Endometrium (tissue), 2 donors: ENCODE results near the gene TEDC1.
A peak's percentile ranks its signal among the peaks of the same experiment; 100 is the strongest.

Experiments
- FAIRE-seq: peaks from 2 replicates; lab custom pipeline; 2012; peaks lifted over from hg19 to GRCh38; lab: Jason Lieb, UNC
- donor health status: control.
- donor health status: control.

Gene TEDC1

DNA sequence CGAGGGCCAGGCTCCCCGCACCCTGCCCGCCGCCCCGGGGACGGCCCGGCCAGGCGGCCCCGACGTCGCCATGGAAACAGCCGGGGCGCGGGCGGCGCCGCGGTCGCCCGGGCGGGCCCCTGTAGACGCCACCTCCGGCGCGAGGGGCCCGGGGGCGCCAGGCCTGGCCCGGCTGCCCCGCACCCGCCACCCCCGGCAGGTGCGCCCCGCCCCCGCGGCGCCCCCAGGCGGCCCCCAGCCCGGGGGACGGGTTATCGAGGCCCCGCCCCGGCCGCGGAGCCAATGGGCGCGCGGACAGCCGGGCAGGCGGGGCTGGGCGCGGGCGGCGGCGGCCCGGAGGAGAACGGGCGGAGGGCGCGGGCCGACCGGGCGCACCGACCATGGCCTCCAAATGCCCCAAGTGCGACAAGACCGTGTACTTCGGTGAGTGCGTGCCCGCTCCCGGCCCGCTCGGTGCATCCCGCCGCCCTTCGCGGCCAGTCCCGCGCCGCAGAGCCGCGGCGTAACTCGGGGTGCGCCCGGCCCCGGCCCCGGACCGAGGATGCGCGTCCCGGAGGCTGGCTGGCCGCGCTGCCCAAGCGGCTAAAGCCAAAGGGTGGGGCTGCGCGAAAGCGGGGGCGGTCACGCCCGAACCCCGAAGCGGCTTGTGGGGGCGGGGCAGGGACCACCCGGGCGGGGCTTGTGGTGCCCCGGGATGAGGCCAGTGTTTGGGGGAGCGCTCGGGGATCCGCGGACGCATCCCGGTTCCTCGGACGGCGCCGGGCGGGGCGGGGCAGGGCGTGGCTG lies 16.4 kb upstream of the TEDC1 start, which contains the start of gene CRIP2:
TSS of gene CRIP2 (plus strand) at position 339 of the 786 bp plus-strand sequence. CDS start at position 381, 42 bp downstream.
- FAIRE-seq: no peak

DNA sequence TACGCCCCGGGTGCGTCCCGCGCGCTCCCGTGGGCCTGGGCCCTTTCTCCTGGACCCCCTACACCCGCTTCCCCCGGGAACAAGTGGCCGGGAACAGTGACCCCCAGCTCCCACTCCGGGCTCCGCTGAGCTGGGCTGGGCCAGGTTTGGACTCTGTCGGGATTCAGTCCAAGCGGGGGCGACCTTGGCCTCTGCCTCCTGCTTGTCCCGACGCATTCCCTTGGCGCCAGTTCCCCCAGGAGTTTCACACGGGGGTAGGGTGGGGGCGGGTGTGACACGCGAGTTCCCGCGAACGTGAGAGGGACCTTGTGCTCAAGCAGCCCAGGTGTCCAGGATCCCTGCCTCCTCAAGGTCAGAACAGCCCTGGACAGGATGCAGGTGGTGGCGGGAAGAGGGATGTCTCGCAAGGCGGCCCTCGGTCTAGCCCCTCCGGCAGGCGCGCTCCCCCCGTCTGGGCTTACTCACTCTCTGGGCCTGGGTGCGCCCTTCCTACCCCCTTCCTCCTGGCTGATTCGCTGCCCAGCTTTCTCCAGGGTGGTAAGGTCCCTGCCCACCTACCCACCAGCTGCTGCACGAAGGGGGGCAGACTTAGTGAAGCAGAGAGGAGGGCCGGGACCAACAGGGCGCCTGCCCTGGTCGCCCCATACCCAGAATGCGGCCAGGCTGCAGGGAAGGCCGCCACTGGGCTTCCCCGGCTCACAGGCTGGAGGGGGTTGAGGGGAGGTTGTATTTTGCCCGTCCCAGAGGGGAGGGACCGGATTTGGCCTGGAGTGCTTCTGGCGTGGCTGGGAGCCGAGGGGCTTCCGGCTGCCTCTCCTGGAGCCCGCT lies 15.6 kb upstream of the TEDC1 start:
- FAIRE-seq: no peak

DNA sequence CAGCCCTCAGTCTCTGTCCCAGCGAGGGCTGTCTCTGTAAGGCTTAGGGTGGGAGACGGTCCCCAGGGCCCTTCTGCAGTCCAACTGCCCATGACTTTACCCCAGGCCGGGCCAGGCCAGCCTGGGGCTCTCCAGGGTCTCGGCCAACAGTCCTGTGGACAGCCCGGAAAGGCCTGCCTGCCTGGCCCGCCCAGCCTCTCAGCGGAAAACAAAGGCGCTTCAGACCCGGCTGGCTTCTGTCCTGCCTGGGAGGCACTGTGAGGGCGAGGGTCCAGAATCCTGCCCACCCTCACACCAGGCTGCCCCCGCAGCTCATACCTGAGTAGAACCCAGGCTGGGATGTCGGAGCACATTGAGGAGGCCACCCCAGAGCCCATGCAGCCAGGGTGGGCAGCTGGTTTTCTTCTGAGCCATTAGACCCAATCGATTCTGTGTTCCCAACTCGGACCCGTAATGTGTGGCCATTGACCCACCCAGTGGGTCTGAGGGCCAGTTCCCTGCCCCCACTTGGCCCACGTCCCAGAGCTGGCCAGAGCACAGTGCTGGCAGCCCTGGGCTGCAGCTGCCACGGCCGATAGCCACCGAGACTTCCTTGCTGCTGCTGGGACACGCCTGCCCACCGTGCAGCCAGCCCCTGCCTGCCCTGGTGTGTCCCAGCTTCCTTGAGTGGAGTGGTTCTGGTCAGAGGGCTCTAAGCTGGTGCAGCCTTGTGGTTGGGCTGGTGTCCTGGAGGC lies 14.8 kb upstream of the TEDC1 start:
- no peak for FAIRE-seq

DNA sequence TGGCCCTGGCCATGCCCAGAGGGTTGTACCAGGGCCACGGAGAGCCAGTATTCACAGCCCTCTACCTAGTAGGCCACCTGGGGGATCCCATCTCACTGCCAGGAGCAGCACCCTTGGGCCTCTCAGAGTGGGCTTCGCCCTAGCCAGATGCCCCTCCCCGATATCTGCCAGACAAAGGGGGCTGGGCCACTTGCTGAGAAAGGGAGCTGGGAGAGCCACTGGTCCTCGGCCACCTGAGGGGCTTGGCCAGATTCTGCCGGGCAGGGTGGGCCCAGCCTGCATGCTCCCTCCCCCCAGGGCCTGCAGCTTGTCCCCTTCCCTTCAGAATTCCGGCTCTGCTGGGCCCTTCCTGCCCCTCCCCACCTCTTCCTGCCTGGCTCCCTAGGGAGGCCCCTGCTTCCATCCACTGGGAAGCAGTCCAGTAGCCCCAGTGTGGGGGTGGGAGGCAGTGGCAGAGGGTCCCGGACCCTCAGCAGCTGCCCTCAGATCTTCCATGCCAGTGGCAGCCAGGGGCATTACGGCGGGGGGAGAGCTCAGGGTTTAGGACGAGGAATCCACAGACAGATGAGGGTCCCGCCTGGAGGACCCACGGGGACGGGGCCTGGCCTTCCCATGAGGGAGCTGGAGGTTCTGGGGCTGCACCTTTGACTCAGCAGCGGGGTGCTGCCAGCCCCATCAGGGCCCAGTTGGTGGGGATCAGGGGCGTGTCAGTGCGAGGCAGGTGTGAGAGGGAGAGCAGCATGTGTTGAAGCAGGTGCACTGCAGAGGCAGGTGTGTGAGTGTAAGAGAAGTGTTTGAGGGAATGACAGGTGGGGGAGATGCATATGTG lies 14.0 kb upstream of the TEDC1 start:
- no peak for FAIRE-seq

DNA sequence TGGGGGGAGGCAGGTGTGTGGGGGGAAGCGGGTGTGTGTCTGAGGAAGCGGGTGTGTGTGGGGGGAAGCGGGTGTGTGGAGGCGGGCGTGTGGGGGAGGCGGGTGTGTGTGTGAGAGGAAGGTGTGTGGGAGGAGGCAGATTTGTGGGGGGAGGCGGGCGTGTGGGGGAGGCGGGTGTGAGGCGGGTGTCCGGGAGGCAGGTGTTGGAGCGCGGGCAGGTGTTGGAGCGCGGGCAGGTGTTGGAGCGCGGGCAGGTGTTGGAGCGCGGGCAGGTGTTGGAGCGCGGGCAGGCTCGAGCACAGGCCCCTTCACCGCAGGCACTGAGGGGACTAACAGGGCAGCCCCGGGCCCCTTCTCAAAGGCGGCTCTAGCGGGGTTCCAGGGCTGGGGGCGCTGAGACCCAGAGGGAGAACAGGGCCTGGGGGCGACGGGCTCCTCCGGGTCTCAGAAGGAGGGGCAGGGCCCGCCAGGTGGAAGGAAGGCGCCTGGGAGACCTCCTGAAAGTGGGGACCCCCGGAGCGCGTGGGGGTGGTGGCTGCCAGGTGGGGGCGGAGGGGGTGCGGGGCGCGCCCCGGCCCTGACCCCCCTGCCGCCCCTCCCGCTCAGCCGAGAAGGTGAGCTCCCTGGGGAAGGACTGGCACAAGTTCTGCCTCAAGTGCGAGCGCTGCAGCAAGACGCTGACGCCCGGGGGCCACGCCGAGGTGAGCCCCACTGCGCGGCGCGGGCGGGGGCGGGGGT lies 13.2 kb upstream of the TEDC1 start:
- no peak for FAIRE-seq

DNA sequence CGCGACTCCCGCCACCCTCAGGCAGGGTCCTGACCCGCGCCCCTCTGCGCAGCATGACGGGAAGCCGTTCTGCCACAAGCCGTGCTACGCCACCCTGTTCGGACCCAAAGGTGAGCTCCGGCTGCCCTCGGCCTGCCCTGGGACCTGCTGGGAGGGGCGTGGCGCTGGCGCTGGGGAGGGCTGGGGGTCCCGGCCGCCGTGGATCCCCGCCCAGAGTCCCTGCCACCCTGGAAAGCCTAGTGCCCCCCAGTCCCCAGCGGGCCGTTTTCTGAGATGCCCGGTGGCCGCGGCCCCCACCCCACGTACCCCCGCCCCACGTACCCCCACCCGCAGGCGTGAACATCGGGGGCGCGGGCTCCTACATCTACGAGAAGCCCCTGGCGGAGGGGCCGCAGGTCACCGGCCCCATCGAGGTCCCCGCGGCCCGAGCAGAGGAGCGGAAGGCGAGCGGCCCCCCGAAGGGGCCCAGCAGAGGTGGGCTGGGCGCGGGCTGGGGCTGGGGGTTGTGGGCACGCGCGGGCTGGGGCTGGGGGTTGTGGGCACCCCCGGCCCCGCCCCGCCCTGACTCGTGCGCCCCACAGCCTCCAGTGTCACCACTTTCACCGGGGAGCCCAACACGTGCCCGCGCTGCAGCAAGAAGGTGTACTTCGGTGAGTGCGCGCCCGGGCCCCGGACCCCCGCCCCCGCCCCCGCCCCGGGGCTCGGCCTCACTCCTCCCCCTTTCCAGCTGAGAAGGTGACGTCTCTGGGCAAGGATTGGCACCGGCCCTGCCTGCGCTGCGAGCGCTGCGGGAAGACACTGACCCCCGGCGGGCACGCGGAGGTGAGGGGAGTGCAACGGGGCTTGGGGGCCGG lies 12.4 kb upstream of the TEDC1 start:
- FAIRE-seq: no peak

DNA sequence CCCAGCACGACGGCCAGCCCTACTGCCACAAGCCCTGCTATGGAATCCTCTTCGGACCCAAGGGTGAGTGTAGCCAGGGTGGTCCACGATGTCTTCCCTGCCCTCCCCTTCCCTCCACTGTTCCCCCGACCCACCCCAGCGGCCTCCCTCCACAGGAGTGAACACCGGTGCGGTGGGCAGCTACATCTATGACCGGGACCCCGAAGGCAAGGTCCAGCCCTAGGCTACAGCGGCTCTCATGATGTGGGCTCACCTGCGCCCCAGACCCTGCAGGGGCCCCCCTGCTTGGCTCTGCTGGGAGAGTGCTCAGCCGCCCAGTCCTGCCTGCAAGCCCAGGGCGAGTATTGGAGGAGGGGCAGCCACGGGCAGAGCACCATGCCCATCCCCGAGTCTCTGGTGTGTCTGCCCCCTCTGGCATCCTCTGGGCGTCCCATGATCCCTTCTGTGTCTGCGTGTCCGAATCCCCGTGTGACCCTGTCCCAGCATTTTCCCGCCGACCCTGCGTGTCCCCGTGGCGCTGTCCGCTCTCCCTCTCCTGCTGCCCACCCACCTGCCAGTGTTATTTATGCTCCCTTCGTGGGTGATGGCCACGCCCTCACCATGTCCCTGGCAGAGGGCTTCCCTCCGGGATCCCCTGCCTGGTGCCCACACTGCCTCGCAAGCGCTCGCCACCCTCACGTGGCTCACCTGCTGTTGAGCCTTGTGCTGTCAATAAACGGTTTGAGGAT lies 11.5 kb upstream of the TEDC1 start:
- FAIRE-seq: no peak

DNA sequence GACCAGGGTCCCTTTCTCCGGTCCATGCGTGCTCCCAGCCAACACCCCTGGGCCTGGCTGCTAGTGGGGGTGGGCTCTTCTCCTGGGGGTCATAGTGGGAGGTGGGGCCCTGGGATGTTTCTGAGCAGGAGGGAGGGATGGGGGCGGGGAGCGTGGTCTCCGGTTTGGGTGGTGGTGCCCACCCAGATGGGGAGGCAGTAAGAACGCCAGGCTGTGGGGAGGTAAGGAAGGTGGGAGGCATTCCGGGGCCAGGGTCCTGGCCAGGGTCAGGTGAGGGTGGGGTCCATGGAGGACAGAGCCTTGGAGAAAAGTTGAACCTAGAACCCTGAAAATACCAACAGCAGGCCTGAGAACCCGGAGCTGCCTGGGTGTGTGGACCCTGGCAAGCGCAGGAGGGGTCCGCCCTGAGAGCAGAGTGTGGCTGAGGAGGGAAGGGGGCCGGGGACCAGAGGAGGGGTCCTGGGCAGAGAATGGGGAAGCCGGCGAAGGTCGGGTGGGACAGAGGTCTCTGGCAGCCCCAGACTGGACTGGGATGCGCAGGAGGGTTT lies 10.8 kb upstream of the TEDC1 start:
- no peak for FAIRE-seq

DNA sequence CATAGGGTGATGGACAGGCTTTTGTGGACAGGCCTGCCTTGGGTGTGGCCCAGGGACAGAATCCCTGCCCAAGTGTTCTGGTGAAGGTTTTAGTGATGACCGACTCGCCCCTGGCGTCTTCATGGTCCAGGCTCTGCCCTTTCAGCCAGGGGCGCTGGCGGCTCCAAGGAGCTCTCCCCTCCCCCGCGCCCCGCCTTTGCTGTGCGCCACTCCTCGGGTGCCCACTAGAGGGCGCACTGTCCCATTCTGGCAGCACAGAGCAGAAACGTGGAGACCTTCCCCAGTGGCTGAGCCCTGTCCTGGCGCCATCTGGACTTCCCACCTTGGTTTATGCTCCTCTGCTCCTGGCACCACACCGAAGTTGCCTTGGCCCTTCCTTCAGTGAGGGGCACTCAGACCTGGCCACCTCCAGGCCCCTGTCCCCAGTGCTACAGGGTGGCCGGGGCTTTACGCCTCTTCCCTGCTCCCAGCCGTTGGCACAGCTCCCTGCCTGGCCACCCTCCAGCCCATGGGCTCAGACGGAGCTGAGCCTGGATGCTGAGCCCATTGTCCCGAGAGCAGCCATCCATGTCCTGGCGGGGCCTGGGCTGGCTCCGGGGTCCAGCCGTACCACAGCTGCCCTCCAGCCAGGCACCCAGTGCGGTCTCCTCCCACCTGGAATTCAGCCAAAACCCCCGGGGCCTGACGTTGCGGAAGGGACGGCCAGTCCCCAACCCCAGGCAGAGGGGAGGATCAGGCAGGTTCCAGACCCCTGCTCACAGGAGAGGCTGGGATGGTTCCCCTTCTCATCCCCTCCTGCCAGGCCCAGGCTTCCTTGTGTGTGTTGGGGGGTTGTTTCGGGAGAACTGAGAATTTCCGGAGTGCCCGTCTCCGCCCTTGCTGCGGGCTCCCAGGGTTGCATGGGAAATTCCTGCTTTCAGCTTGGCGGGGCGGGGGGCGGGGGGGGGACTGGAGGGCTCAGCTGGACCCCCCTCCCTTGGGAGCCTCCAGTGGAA lies 9.9 kb upstream of the TEDC1 start:
- FAIRE-seq: peak; percentile 76

DNA sequence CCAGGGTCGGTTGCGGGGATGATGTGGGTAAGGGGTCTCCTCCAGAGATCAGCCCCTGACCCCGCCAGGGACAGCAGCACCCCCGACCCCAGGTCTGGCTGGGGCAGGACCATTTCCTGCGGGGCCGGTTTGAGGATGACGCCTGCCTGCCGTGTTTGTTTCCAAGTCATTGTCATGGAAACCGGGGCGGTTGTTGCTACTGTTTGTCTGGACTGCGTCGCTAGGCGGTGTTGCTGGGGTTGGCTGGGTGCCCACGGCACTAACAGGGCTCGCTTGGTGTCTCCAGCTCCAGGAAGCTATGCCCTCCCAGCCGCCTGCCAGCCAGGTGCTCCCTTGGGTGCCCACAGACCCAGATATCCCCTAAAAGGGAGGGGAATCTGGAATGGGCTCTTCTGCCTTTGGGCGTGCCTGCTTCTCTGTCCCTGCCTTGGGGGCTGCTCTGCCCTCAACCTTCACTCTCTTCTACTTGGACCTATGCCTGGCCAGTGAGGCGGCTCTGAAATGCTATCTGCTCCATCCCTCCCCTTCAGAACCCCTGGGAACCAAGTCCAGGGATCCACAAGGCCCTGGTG lies 9.1 kb upstream of the TEDC1 start:
- peak; percentile 68 for FAIRE-seq

DNA sequence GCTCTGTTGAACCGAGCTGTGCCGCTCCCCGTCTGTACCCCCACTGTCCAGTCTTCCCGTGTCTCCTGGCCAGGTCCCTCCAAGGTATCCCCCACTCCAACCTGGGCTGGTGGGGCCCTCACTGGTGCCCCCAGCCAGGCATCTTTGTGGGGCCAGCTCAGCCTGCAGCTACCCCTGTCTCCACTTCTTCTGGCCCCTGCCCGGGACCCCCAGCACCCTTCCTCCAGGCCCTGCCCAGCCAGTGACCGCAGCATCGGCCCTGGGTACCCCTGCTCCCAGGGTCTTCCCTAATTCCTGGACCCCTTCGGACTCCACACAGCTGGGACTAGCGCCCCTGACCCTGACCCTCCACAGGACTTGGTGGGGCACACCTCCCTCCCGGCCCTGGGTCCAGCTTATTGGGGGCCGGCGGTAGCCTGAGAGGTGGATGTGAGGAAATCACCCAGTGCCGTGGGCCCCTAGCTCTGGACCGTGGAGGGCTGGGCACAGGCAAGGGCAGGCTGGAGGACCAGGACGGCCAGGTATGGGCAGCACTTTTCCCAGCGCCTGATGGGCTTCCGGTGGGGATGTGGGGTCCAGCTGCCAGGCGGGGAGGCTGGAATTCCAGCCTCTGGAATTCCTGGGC lies 8.4 kb upstream of the TEDC1 start:
- no peak for FAIRE-seq

DNA sequence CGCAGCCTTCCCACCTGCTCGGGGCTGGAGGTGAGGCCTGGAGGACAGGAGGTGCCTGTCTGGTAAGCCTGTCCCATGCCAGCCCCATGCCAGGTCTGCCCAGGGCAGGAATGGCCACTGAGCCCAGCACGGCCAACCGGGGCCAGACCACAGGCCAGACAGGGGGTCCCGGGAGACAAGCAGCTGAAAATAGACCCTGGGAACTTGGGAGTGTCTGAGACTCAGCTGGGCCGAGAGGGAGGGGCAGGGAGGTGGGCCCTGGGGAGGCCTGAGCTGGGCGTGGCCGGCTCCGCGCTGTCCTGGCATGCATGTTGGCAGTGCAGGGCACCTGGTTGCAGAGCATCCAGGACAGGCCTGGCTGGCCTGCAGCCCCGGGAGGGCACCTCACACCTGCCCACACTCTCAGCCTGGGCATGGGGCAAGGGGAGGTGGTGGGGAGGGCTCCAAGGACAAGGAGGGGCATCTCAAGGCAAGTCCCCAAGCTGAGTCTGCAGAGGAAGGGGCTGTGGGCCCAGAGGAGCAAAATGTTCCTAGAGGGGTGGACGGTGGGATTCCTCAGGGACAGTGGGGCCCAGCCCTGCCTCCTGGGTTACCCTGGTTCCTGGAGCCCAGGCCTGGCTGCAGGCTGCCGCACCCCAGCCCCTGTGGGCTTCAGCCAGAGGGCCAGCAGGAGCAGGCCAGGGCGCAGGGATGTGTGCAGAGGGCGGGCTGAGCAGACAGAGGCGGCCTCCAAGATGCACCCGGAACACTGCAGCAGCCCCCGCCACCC lies 7.6 kb upstream of the TEDC1 start:
- FAIRE-seq: no peak

DNA sequence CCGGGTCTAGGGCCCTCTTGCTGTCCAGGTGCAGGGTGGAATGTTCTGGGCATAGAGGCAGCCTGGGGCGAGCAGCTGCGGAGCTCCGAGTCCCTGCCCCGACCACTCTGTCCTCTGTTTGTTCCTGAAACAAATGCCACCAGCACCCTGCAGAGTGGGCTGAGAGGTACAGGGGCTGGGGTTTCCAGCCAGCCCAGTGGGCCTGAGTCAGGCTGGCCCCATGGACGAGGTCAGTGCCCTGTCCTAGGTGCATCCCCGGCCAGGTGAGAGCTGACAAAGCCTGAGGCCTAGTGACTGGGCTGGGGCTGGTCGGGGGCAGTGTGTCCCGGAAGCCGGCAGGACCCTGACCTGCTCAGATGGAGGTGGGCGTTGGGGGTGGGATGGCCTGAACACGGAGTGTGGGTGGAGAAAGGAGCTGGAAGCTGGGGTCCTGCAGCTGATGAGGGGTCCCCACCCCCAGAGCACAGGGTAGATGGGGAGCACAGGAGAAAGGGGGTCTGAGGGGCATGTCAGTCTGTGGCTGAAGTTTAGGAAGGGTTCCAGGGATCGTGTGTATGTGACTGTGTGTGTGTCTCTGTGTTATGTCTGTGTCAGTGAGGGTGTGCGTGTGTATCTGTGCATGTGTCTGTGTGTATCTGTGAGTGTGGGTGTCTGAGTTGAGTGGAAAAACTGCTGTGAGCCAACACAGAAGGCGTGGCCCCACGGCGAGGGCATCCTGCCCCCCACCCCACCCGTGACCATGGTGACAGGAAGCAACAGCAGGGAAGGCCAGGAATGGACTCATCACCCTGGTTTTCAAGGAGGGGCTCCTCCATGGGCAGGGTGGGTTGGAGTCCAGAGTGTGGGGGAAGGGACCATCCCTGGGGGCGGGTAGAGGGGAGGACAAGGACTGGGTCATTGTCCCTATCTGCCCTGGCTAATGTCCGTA lies 6.7 kb upstream of the TEDC1 start:
- FAIRE-seq: no peak

DNA sequence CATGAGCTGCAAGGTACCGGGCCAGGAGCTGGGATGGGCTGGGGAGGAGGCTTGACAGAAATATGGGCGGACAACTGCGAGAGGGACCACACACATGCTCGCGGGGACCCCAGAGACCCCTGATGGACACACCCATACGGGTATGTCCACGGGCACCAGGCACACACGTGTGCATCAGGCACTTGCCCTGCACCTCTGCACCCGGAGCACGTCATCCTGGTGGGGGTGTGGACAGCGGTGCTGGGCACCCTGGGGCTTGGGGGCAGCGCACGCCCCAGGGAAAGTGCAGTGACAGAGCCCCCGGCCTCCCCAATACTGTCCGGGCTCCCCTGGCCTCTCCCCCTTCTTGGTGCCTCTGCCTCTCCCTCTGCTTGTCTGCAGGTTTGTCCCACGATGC lies 6.1 kb upstream of the TEDC1 start:
- FAIRE-seq: no peak

DNA sequence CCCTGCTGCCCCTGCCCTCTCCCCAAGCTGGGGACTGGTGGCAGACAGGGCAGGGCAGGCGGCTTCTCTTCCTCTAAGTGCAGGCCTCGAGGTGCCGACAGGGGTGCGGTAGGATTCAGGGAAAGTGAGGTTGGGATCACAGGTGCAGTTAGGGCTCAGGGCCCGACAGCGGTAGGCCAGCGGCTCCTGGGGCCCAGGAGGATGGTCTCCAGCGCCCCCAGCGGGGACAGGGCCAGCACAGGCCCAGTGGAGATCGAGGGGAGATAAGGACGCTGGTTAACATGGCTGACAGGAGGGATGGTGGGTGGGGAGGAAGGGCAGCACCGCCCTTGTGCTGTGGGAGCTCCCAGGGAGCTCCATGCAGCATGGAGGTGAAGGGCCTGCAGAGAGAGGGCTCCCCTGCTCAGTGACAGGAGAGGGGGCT lies 5.3 kb upstream of the TEDC1 start:
- FAIRE-seq: no peak
